ENCODE data around the gene SLC1A7. TPM values are rescaled to one million over a fixed set of nuclear protein-coding genes. Genes with fewer than 3 reads are reported as not detected.

SLC1A7 gene
- polyA plus RNA-seq, 1 donor from 2014 or later: not detected

DNA sequence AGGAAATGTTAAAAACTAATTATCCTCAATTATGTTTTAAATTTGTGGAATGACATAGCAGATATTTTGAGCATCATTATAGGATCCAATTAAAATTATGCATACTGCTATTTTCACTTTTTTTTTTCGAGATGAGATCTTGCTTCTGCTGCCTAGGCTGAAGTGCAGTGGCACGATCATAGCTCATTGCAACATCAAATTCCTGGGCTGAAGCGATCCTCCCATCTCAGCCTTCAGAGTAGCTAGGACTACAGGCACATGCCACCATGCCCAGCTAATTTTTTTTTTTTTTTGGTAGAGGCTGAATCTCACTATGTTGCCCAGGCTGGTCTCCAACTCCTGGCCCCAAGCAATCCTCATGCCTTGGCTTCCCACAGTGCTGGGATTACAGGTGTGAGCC is 11.3 kb upstream of the SLC1A7 start:
- Histone ChIP-seq H3K4me2 (ENCODE audit: low read length) (no peak overlapping the region), H3K27me3 (ENCODE audit: insufficient read depth, low read depth, low read length) (no peaks in the 10 kb centered on the region), H4K20me1 (ENCODE audit: insufficient read depth) (no peaks in the 10 kb centered on the region), H3K9me3 (ENCODE audit: low read length) (no peaks in the 10 kb centered on the region), H3K36me3 (ENCODE audit: insufficient read depth, low read length) (no peaks in the 10 kb centered on the region), H3K79me2 (replicated peaks; ENCODE audit: insufficient read depth, low read length) (no peaks in the 10 kb centered on the region), H3K4me3 (ENCODE audit: low read length) (no peak overlapping the region), H3K9me2 (ENCODE audit: insufficient read depth, low read length) (no peaks in the 10 kb centered on the region), H3F3A (ENCODE audit: insufficient read depth, low read length, poor library complexity, severe bottlenecking) (no peaks in the 10 kb centered on the region), H3K27ac (ENCODE audit: low read length) (no peak overlapping the region), H3K9ac (ENCODE audit: low read length) (no peak overlapping the region), H2AFZ (ENCODE audit: low read depth, low read length) (no peak overlapping the region)
- TF ChIP-seq EZH2 (IDR thresholded peaks at IDR 0.05; ENCODE audit: borderline replicate concordance, insufficient read depth, low read length, poor library complexity, severe bottlenecking) (no peak), MXI1 (conservative IDR thresholded peaks at IDR 0.05; ENCODE audit: poor library complexity, severe bottlenecking) (no peak), RAD21 (conservative IDR thresholded peaks at IDR 0.05) (no peak), EP300 (conservative IDR thresholded peaks at IDR 0.05; ENCODE audit: poor library complexity, severe bottlenecking) (no peak), POLR2AphosphoS5 (IDR thresholded peaks at IDR 0.05) (no peak), SMC3 (conservative IDR thresholded peaks at IDR 0.05; ENCODE audit: poor library complexity) (no peak), TAF1 (IDR thresholded peaks at IDR 0.05; ENCODE audit: low read depth) (no peak)
- TF ChIP-seq, protein P1, sequence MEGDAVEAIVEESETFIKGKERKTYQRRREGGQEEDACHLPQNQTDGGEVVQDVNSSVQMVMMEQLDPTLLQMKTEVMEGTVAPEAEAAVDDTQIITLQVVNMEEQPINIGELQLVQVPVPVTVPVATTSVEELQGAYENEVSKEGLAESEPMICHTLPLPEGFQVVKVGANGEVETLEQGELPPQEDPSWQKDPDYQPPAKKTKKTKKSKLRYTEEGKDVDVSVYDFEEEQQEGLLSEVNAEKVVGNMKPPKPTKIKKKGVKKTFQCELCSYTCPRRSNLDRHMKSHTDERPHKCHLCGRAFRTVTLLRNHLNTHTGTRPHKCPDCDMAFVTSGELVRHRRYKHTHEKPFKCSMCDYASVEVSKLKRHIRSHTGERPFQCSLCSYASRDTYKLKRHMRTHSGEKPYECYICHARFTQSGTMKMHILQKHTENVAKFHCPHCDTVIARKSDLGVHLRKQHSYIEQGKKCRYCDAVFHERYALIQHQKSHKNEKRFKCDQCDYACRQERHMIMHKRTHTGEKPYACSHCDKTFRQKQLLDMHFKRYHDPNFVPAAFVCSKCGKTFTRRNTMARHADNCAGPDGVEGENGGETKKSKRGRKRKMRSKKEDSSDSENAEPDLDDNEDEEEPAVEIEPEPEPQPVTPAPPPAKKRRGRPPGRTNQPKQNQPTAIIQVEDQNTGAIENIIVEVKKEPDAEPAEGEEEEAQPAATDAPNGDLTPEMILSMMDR (IDR thresholded peaks at IDR 0.05; ENCODE audit: poor library complexity, severe bottlenecking): no peak
- TF ChIP-seq, protein P2, sequence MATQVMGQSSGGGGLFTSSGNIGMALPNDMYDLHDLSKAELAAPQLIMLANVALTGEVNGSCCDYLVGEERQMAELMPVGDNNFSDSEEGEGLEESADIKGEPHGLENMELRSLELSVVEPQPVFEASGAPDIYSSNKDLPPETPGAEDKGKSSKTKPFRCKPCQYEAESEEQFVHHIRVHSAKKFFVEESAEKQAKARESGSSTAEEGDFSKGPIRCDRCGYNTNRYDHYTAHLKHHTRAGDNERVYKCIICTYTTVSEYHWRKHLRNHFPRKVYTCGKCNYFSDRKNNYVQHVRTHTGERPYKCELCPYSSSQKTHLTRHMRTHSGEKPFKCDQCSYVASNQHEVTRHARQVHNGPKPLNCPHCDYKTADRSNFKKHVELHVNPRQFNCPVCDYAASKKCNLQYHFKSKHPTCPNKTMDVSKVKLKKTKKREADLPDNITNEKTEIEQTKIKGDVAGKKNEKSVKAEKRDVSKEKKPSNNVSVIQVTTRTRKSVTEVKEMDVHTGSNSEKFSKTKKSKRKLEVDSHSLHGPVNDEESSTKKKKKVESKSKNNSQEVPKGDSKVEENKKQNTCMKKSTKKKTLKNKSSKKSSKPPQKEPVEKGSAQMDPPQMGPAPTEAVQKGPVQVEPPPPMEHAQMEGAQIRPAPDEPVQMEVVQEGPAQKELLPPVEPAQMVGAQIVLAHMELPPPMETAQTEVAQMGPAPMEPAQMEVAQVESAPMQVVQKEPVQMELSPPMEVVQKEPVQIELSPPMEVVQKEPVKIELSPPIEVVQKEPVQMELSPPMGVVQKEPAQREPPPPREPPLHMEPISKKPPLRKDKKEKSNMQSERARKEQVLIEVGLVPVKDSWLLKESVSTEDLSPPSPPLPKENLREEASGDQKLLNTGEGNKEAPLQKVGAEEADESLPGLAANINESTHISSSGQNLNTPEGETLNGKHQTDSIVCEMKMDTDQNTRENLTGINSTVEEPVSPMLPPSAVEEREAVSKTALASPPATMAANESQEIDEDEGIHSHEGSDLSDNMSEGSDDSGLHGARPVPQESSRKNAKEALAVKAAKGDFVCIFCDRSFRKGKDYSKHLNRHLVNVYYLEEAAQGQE (IDR thresholded peaks at IDR 0.05; ENCODE audit: borderline replicate concordance): no peak

DNA sequence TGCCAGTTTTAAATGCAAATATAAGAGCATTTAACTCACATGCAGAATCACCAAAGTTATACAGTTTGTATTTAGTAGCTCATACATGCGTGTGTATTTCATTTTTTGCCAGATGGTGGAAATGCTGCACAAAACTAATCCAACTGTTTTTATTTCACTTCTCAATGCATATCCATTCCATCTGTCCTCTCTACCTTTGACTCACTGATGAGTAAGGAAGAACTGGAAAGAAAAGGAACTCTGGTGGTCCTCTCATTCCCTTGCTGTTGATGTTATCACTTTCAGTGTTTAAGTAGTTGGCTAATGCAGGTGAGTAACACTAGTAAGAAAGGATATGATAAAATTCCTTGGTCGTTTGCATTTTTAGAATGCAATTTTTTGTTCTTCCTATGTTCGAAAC is 5.7 kb upstream of the SLC1A7 start:
- H3K27ac ChIP-seq (ENCODE audit: low read length): no peak overlapping the region
- no peak overlapping the region for H3K4me2 ChIP-seq (ENCODE audit: low read length)
- no peak overlapping the region for H3K9ac ChIP-seq (ENCODE audit: low read length)

More for the DNA sequence above, 5.7 kb upstream of the SLC1A7 start:
- H2AFZ ChIP-seq (ENCODE audit: low read depth, low read length): no peak overlapping the region
- H3K36me3 ChIP-seq (ENCODE audit: insufficient read depth, low read length): no peaks in the 10 kb centered on the region
- no peaks in the 10 kb centered on the region for H4K20me1 ChIP-seq (ENCODE audit: insufficient read depth)
- H3K79me2 ChIP-seq (replicated peaks; ENCODE audit: insufficient read depth, low read length): no peaks in the 10 kb centered on the region
- H3K9me3 ChIP-seq (ENCODE audit: low read length): no peaks in the 10 kb centered on the region
- H3K27me3 ChIP-seq (ENCODE audit: insufficient read depth, low read depth, low read length): no peaks in the 10 kb centered on the region
- TF ChIP-seq TAF1 (IDR thresholded peaks at IDR 0.05; ENCODE audit: low read depth): no peak
- TF ChIP-seq POLR2AphosphoS5 (IDR thresholded peaks at IDR 0.05): no peak
- TF ChIP-seq EP300 (conservative IDR thresholded peaks at IDR 0.05; ENCODE audit: poor library complexity, severe bottlenecking): no peak
- TF ChIP-seq MXI1 (conservative IDR thresholded peaks at IDR 0.05; ENCODE audit: poor library complexity, severe bottlenecking): no peak
- TF ChIP-seq, protein P1 (IDR thresholded peaks at IDR 0.05; ENCODE audit: poor library complexity, severe bottlenecking): no peak
- TF ChIP-seq, protein P2 (IDR thresholded peaks at IDR 0.05; ENCODE audit: borderline replicate concordance): no peak
- TF ChIP-seq RAD21 (conservative IDR thresholded peaks at IDR 0.05): no peak
- no peak for TF ChIP-seq EZH2 (IDR thresholded peaks at IDR 0.05; ENCODE audit: borderline replicate concordance, insufficient read depth, low read length, poor library complexity, severe bottlenecking)
- no peak overlapping the region for H3K4me3 ChIP-seq (ENCODE audit: low read length)
- H3K9me2 ChIP-seq (ENCODE audit: insufficient read depth, low read length): no peaks in the 10 kb centered on the region
- no peaks in the 10 kb centered on the region for H3F3A ChIP-seq (ENCODE audit: insufficient read depth, low read length, poor library complexity, severe bottlenecking)
